ENCODE data around the gene SLC29A1.

Gene SLC29A1

DNA sequence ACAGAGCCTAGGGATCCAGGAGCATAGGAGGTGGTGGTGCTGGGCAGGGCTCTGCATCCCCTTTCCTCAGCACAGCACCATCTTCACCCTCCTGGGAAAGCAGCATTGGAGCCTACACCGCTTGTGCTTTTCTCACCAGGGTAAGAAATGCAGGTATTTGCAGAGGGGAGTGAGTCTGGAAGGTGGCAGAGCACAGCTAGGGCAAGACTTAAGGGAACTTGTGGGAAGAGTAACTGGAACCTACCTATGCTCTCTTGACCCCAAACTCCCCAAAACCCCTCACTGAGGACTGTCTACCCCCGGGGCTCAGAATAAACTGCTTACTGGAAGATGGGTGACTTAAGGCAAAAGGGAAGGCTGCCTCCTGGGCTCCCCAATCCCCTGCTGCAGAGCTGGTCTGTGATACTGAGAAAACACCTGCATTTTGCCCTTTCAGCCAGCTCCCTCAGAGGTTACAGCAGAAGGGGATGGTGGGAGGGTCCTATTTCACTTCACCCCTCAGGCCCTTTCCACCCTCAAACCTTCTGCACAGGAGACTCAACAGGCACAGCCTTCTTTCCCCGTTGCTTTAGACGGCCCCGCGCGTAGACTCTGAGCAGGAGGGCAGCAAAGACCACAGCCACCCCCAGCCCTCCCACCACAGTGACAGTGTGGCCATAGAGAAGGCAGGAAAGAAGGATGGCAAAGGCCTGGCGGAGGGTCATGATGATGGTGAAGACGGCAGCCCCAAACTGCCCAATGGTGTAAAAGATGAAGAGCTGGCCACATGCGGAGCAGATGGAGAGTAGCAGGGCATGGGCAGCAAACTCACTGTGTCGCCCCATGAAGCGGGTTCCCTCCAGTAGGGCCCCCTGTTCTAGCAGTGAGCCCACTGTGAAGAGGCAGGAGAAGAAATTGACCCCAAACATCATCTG lies 31.1 kb downstream of the SLC29A1 start:
- no peak overlapping the region for H3K4me3 ChIP-seq (replicated peaks in 1 of 2; ENCODE audit: low read depth in 2 of 2, low read length in 2 of 2)
- no peak for DNase-seq (ENCODE audit: low read depth in 2 of 2)

DNA sequence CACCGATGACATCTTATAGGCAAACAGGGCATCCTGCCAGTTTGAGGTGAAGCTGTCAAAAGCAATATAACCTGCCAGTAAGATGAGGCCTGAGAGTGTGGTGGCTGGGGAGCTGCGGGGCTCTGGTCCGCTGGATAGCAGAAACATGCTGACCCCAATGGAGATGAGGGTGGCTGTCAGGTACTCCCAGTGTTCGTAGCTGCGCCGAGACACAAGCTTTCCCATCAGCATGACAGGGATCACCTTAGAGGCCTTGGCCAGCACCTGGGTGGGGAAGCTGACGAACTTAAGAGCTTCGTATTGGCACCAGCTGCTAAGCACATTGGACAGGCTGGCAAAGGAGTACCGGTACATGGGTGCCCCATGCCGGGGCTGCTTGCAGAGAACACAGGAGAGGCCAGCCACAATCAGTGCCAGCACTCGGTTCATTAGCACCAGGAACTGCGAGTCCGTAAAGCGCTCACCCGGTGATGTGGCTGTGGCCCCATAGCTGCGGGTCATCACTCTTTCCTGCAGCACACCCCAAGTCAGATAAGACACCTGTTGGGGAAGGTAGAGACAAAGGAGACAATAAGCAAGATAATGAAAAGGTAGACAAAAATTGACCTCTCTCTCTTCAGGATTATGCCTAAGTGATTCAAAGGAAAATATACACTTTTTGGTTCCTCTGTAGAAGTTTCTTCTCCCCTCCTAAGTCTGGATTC lies 31.9 kb downstream of the SLC29A1 start:
- TF ChIP-seq, protein P1, sequence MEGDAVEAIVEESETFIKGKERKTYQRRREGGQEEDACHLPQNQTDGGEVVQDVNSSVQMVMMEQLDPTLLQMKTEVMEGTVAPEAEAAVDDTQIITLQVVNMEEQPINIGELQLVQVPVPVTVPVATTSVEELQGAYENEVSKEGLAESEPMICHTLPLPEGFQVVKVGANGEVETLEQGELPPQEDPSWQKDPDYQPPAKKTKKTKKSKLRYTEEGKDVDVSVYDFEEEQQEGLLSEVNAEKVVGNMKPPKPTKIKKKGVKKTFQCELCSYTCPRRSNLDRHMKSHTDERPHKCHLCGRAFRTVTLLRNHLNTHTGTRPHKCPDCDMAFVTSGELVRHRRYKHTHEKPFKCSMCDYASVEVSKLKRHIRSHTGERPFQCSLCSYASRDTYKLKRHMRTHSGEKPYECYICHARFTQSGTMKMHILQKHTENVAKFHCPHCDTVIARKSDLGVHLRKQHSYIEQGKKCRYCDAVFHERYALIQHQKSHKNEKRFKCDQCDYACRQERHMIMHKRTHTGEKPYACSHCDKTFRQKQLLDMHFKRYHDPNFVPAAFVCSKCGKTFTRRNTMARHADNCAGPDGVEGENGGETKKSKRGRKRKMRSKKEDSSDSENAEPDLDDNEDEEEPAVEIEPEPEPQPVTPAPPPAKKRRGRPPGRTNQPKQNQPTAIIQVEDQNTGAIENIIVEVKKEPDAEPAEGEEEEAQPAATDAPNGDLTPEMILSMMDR (IDR thresholded peaks at IDR 0.05; ENCODE audit: low read depth, low read length) = no peak
- no peak for DNase-seq (ENCODE audit: low read depth in 2 of 2)
- no peak overlapping the region for H3K4me3 ChIP-seq (replicated peaks in 1 of 2; ENCODE audit: low read depth in 2 of 2, low read length in 2 of 2)

More for the DNA sequence above, 31.1 kb downstream of the SLC29A1 start:
- TF ChIP-seq, protein P1 (IDR thresholded peaks at IDR 0.05; ENCODE audit: low read depth, low read length) = no peak

DNA sequence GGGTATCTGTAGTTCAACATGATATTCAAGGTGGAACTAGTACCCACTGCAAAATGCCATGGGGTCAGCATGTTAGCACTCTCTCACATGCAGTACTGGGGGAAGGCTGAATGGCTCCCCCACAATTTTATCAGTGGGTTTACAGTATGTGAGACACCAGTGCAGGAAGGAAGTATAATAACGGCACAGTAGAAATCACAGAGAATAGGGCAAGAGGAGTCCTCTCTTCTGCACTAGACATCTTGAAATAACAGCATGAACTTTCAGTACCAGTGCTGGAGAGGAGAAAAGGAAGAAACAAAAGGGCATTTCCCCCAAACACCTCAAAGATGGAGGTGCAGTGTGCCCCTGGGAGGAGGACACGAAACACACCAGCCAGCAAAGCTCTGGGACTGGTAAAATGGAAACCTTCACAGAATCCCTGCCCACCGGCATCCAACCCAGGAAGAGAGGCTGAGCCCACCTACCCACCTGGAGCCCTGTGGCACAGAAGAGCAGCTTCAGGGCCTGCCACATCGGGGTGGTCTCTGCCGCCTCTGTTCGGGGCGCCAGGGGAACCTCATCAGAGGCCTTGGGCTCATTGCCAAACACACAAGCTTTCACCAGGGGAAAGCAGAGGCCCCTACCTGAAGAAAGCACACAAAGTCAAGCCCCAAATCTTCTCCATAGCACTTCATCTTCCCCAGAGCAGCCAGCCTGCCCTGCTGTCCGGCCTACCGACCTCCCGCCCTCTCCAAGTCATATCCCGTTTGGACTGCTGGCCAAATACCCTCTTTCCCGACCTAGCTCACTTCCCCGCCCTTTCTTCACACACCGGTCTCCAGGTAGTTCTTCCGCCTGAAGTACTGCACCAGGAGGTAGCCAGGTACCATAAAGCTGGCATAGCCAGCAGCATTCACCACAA lies 32.7 kb downstream of the SLC29A1 start:
- DNase-seq (ENCODE audit: low read depth in 2 of 2) = no peak
- TF ChIP-seq, protein P1 (IDR thresholded peaks at IDR 0.05; ENCODE audit: low read depth, low read length) = no peak
- peak overlapping the region; percentile 88 to 89 for H3K4me3 ChIP-seq (replicated peaks in 1 of 2; ENCODE audit: low read depth in 2 of 2, low read length in 2 of 2)

DNA sequence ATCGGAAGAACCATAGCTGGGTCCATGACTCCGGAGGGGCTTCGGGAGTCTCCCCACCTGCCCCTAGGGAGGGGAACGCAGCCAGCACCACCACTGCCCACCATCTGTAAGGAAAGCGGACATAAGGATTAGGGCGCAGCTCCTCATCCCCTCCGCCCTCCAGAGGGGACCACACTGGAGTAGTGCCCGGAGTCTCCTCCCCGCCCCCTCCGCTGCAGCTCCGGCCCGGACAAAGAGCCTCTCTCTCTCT lies 33.3 kb downstream of the SLC29A1 start:
- peak overlapping the region; percentile 88 to 89 for H3K4me3 ChIP-seq (replicated peaks in 1 of 2; ENCODE audit: low read depth in 2 of 2, low read length in 2 of 2)
- TF ChIP-seq, protein P1 (IDR thresholded peaks at IDR 0.05; ENCODE audit: low read depth, low read length) = no peak
- DNase-seq (ENCODE audit: low read depth in 2 of 2) = no peak

DNA sequence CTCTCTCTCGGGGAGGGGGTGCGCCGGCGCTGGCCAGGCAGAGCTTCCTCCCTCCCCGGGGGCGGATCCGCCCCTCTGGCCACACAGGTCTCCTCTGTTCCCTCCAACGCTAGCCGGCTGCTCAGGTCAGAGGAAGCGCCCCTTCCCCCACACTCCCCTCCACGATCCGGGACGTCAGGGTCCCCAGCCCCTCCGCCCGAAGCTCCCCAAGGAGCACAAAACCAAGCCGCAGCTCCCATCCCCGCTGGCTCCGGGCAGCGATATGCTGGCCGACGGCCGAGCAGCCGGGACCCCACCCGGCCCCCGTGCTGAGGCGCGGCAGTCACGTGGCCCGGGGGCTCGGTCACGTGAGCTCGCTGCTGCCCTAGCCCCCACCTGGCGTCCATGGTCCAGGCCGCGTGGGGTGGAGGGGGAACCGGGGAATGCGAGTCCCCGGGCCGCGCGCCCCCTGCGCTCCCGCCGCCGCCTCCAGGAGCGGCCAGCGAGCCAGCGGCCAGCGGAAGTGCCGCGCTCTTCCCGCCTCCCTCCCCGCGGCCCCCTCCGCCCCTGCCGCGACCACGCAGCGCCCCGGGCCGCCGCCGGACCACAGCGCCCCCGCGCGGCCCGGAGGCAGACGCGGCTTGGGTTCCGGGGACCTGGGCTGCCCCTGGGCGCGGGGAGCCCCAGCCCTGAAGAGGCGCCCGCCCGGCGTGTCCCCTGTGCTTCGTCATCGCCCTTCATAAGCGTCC lies 33.8 kb downstream of the SLC29A1 start, which contains the start of gene SLC35B2:
Gene SLC35B2 (minus strand): TSS at position 504 of the 728 bp plus-strand sequence. CDS start 118 bp downstream, at position 386.
- peak; percentile 62 to 82 for DNase-seq (ENCODE audit: low read depth in 2 of 2)
- H3K4me3 ChIP-seq (replicated peaks in 1 of 2; ENCODE audit: low read depth in 2 of 2, low read length in 2 of 2) = peak within 1 kb of the TSS; percentile 88 to 89
- TF ChIP-seq, protein P1 (IDR thresholded peaks at IDR 0.05; ENCODE audit: low read depth, low read length) = peak; percentile 10
